IMR-90 (cell line): ENCODE measurements around the gene NFYC. TPM values are rescaled to one million over a fixed set of nuclear protein-coding genes. Genes with fewer than 3 reads are reported as not detected.

ENCODE experiments used
- ATAC-seq: fragments of 200-7000 bp; cut with Tn5 transposase; 2 replicates; pipeline ENCODE4 v1.9.1; 2020; ENCODE audit warnings: low read depth, mild to moderate bottlenecking, moderate library complexity
- BruUV-seq: library from RNA; stranded (reverse); fragments of 400-500 nt; replicated peaks from 2 replicates; lab custom pipeline; 2021; lab: Mats Ljungman, UMichigan
- CTCF ChIA-PET: fragments of 300-600 bp; formaldehyde crosslinking; extraction: SDS; loops from one replicate; lab custom pipeline; 2021; ENCODE audit warnings: antibody characterized with exemption; lab: Yijun Ruan, JAX
- POLR2A ChIA-PET: fragments of 300-600 bp; sonication (Branson Sonifier 250); formaldehyde crosslinking; loops from one replicate; lab custom pipeline; 2022; ENCODE audit warnings: antibody characterized with exemption; ENCODE audit not compliant: unreplicated experiment; lab: Charles Lee
- DNase-seq: peaks from one replicate; pipeline ENCODE4 v3.0.0; 2013
- H2AFZ ChIP-seq: replicated peaks from 2 replicates; pipeline ENCODE3; 2013; ENCODE audit warnings: low read length, mild to moderate bottlenecking; ENCODE audit not compliant: poor library complexity
- H2AK5ac ChIP-seq: 2 replicates; pipeline ENCODE4 v1.6.1; 2013; ENCODE audit warnings: low read depth, low read length, inconsistent platforms
- H2AK9ac ChIP-seq: replicated peaks from 2 replicates; pipeline ENCODE3; 2013; ENCODE audit warnings: mild to moderate bottlenecking, low read depth, low read length, moderate library complexity; ENCODE audit not compliant: poor library complexity
- H2BK120ac ChIP-seq: 2 replicates; pipeline ENCODE4 v1.6.1; 2013; ENCODE audit warnings: low read depth, low read length, inconsistent platforms
- H2BK15ac ChIP-seq: 3 replicates; pipeline ENCODE4 v1.6.1; 2013; ENCODE audit warnings: low read depth, low read length, inconsistent platforms
- H2BK20ac ChIP-seq: 2 replicates; pipeline ENCODE4 v1.6.1; 2013; ENCODE audit warnings: low read depth, mild to moderate bottlenecking, inconsistent platforms, low read length, moderate library complexity
- H2BK5ac ChIP-seq: 2 replicates; pipeline ENCODE4 v1.6.1; 2013; ENCODE audit warnings: mild to moderate bottlenecking, low read depth, low read length, inconsistent platforms; ENCODE audit not compliant: poor library complexity, severe bottlenecking
- H3K14ac ChIP-seq: replicated peaks from 2 replicates; pipeline ENCODE4 v1.6.1; 2013; ENCODE audit warnings: low read depth, low read length, inconsistent platforms
- H3K18ac ChIP-seq: 2 replicates; pipeline ENCODE4 v1.6.1; 2013; ENCODE audit warnings: low read depth, low read length, control low read depth
- H3K23ac ChIP-seq: 2 replicates; pipeline ENCODE4 v1.6.1; 2013; ENCODE audit warnings: low read depth, low read length, inconsistent platforms
- H3K27ac ChIP-seq: 2 replicates; pipeline ENCODE4 v1.5.1; 2013; ENCODE audit warnings: mild to moderate bottlenecking, control low read depth, low read length; ENCODE audit not compliant: insufficient read depth
- H3K27me3 ChIP-seq: 2 replicates; pipeline ENCODE4 v1.6.1; 2013; ENCODE audit warnings: low read length; ENCODE audit not compliant: control insufficient read depth, insufficient read depth
- H3K36me3 ChIP-seq: 2 replicates; pipeline ENCODE4 v1.6.1; 2013; ENCODE audit warnings: low read length, mixed read lengths; ENCODE audit not compliant: control insufficient read depth, insufficient read depth
- H3K4ac ChIP-seq: 2 replicates; pipeline ENCODE4 v1.6.1; 2013; ENCODE audit warnings: low read depth, low read length, inconsistent platforms
- H3K4me1 ChIP-seq: 2 replicates; pipeline ENCODE4 v1.6.1; 2013; ENCODE audit warnings: low read length, mixed read lengths; ENCODE audit not compliant: control insufficient read depth, insufficient read depth
- H3K4me2 ChIP-seq: 2 replicates; pipeline ENCODE4 v1.6.1; 2013; ENCODE audit warnings: low read depth, mild to moderate bottlenecking, control low read depth, low read length, moderate library complexity
- H3K4me3 ChIP-seq: 2 replicates; pipeline ENCODE4 v1.5.1; 2013; ENCODE audit warnings: low read depth, mild to moderate bottlenecking, control low read depth, low read length, moderate library complexity; ENCODE audit not compliant: insufficient read depth
- H3K56ac ChIP-seq: 2 replicates; pipeline ENCODE4 v1.6.1; 2013; ENCODE audit warnings: low read length, inconsistent platforms; ENCODE audit not compliant: insufficient read depth; ENCODE audit errors: extremely low read depth
- H3K79me1 ChIP-seq, 2 experiments: 2 replicates each; pipeline ENCODE4 v1.6.1; 2013; ENCODE audit warnings: low read length in 2 of 2, inconsistent platforms in 1 of 2, low read depth in 1 of 2
- H3K9ac ChIP-seq: 2 replicates; pipeline ENCODE4 v1.6.1; 2013; ENCODE audit warnings: low read depth, low read length, control low read depth
- H3K9me1 ChIP-seq: 2 replicates; pipeline ENCODE4 v1.6.1; 2013; ENCODE audit warnings: low read length, inconsistent platforms; ENCODE audit not compliant: insufficient read depth
- H3K9me3 ChIP-seq: 2 replicates; pipeline ENCODE4 v1.6.1; 2013; ENCODE audit warnings: low read length; ENCODE audit not compliant: control insufficient read depth, insufficient read depth
- H4K20me1 ChIP-seq: 2 replicates; pipeline ENCODE4 v1.6.1; 2013; ENCODE audit warnings: low read length, inconsistent platforms; ENCODE audit not compliant: insufficient read depth
- H4K5ac ChIP-seq: 2 replicates; pipeline ENCODE4 v1.6.1; 2013; ENCODE audit warnings: mild to moderate bottlenecking, low read depth, low read length, control low read depth
- H4K8ac ChIP-seq, 2 experiments: 2 replicates each; pipeline ENCODE4 v1.6.1; 2013; ENCODE audit warnings: low read depth in 2 of 2, low read length in 2 of 2, control low read depth in 1 of 2, inconsistent platforms in 1 of 2
- H4K91ac ChIP-seq: 2 replicates; pipeline ENCODE4 v1.6.1; 2013; ENCODE audit warnings: low read depth, low read length, inconsistent platforms; ENCODE audit not compliant: insufficient read depth
- CHD1 ChIP-seq: IDR thresholded peaks from 2 replicates; pipeline ENCODE4 v1.6.1; 2012; ENCODE audit warnings: low read depth, low read length, improper control_type of control experiment
- FOS ChIP-seq: fragments of 150-350 bp; IDR thresholded peaks from 2 replicates; pipeline ENCODE4 v1.6.1; 2016; ENCODE audit warnings: low read depth, low read length
- USF2 ChIP-seq: fragments of 150-350 bp; IDR thresholded peaks from 2 replicates; pipeline ENCODE4 v1.6.1; 2017; ENCODE audit warnings: mild to moderate bottlenecking, antibody characterized with exemption, low read length, low read depth
- WGBS, 2 experiments: methylation state at CpG; one replicate each; pipeline versions ENCODE4 v1.1.5 to v1.1.7; 2013; ENCODE audit warnings: missing lambda C conversion rate in 2 of 2; ENCODE audit not compliant: insufficient read length in 1 of 2; ENCODE audit errors: extremely low coverage in 2 of 2; 5-methylcytosine and 5-hydroxymethylcytosine counted together
- dilution Hi-C: fragments of 300-500 bp; cut with HindIII; formaldehyde crosslinking; loops from one replicate; pipeline ENCODE4 v1.14.3; 2018; ENCODE audit warnings: low sequenced_read_pairs; ENCODE audit not compliant: unreplicated experiment
- in situ Hi-C: fragments of 300-500 bp; cut with MboI; formaldehyde crosslinking; loops from 3 replicates; pipeline ENCODE4 v1.14.3; 2019; ENCODE audit warnings: low sequenced_read_pairs, inconsistent platforms, mixed read lengths
- intact Hi-C: fragments of 100-400 bp; cut with micrococcal nuclease; formaldehyde crosslinking; loops from 2 replicates; pipeline ENCODE4 v1.10.0; 2022
- polyA plus RNA-seq, 3 experiments: library from polyadenylated mRNA; depleted of rRNA; stranded (reverse); fragments of >200 nt; gene quantifications; 2 replicates each; pipeline ENCODE4 v1.2.3, GENCODE V29; 2012; ENCODE audit warnings: low replicate concordance in 1 of 3
- total RNA-seq: library from RNA; depleted of rRNA; stranded (reverse); fragments of >200 nt; gene quantifications from 2 replicates; pipeline ENCODE4 v1.2.3, GENCODE V29; 2012

NFYC gene
- total and polyA plus RNA-seq, 2 of the 4 experiments (the other 2 are of a cell fraction), result 45.2 to 62.2 TPM

GRCh38 chr1:40808444-40808843 is 116.9 kb downstream of the NFYC start:
- Histone ChIP-seq H3K4me3 (no peak overlapping the region), H3K36me3 (no peaks in the 10 kb centered on the region), H2BK120ac (no peak overlapping the region), H4K5ac (no peak overlapping the region), H3K18ac (no peak overlapping the region), H3K23ac (no peak overlapping the region), H3K4ac (no peak overlapping the region), H2AFZ (no peak overlapping the region), H2AK5ac (no peak overlapping the region), H4K91ac (no peak overlapping the region), H3K4me1 (peaks cover 3% of the 10 kb centered on the region; the same call in 1 of the 2 replicates), H3K79me1 (no peaks in the 10 kb centered on the region), H4K20me1 (no peaks in the 10 kb centered on the region), H2AK9ac (no peak overlapping the region), H3K9me1 (no peaks in the 10 kb centered on the region; the same call in 1 of the 2 replicates), H3K4me2 (no peak overlapping the region), H3K14ac (no peak overlapping the region), H2BK5ac (no peak overlapping the region), H3K27me3 (peaks cover 50% of the 10 kb centered on the region), H3K9ac (no peak overlapping the region), H3K9me3 (no peaks in the 10 kb centered on the region), H3K56ac (no peak overlapping the region), H4K8ac (no peak overlapping the region), H2BK20ac (no peak overlapping the region), H3K27ac (no peak overlapping the region), H2BK15ac (no peak overlapping the region)
- in situ Hi-C loops (no loop called here), intact Hi-C loops (no loop called here), dilution Hi-C loops (no loop called here)
- BruUV-seq, result no TSS peak
- TF ChIP-seq FOS, result no peak
- no peak for TF ChIP-seq USF2
- no peak for TF ChIP-seq CHD1
- ChIA-PET POLR2A (no interaction called here), CTCF (no interaction called here)
- no peak for DNase-seq
- no peak for ATAC-seq
- 75% methylated on average over 1 of the region's 3 CpGs; no CpG with 5 or more reads in 1 of the 2 experiments for WGBS, 2 experiments
